Measurements from ENCODE around the gene TRPM2.

Gene TRPM2

GRCh38 chr21:44489962-44490361 is 136.5 kb downstream of the TRPM2 start:
- DNase-seq: no peak

- DNase-seq: no peak
These were observed 137.0 kb downstream of the TRPM2 start for GRCh38 chr21:44490405-44490804.

DNA sequence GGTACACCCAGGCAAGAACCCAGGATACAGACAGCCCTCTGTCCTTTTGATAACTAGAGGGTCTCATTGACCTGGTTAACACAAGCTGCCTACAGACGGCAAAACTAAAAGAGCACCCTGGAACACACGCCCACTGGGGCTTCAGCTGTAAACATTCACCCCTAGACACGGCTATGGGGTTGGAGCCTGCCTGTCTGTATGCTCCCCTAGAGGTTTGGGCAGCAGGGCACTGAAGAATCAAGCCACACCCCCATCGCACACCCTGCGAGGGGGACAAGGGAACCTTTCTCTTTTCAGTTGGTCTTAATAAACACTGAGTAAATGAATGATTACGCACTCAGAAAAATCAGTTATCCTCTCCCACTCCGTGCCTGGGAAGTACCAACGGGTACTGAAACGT is 137.4 kb downstream of the TRPM2 start:
- DNase-seq: no peak
